Urinary bladder (tissue), 4 donors: ENCODE data around the gene EXOC4. TPM values are rescaled to one million over a fixed set of nuclear protein-coding genes. Genes with fewer than 3 reads are reported as not detected.

Source experiments
- DNase-seq: peaks from one replicate; pipeline ENCODE4 v3.0.0-alpha.2; 2015; ENCODE audit errors: extremely low spot score
- H3K27ac ChIP-seq: one replicate; pipeline ENCODE4 v1.5.1; 2013; ENCODE audit warnings: low read depth, mild to moderate bottlenecking, moderate library complexity
- H3K36me3 ChIP-seq: one replicate; pipeline ENCODE4 v1.6.1; 2013; ENCODE audit warnings: mild to moderate bottlenecking, moderate library complexity; ENCODE audit not compliant: insufficient read depth
- H3K4me1 ChIP-seq: one replicate; pipeline ENCODE4 v1.6.1; 2013; ENCODE audit warnings: mild to moderate bottlenecking, moderate library complexity; ENCODE audit not compliant: insufficient read depth
- H3K4me3 ChIP-seq: one replicate; pipeline ENCODE4 v1.5.1; 2013; ENCODE audit warnings: low read depth, low read length
- WGBS: extraction: QIAGEN DNeasy Blood & Tissue Kit; methylation state at CpG from one replicate; pipeline ENCODE4 v1.1.7; 2013; 5-methylcytosine and 5-hydroxymethylcytosine counted together
- polyA plus RNA-seq: library from polyadenylated mRNA; stranded (reverse); fragments of 200-250 nt; gene quantifications from one replicate; pipeline ENCODE4 v1.2.3, GENCODE V29; 2013
- total RNA-seq: library from RNA; depleted of rRNA; stranded (reverse); fragments of >200 nt; gene quantifications from one replicate; pipeline ENCODE4 v1.2.3, GENCODE V29; 2014
- donor health status: healthy with polysubstance abuse.
- donor health status: healthy.

The EXOC4 gene
- total and polyA plus RNA-seq, 2 donors, result 31.0 to 163 TPM

GRCh38 chr7:133545618-133546017, 292.7 kb downstream of the EXOC4 start:
- no peak for DNase-seq
- 89% methylated on average over 1 of the region's 1 CpG for WGBS
- Histone ChIP-seq H3K4me1 (no peaks in the 10 kb centered on the region), H3K36me3 (no peaks in the 10 kb centered on the region), H3K4me3 (no peak overlapping the region), H3K27ac (no peak overlapping the region)

GRCh38 chr7:133547981-133548380, 295.1 kb downstream of the EXOC4 start:
- no peaks in the 10 kb centered on the region for H3K36me3 ChIP-seq
- no peaks in the 10 kb centered on the region for H3K4me1 ChIP-seq
- no peak overlapping the region for H3K4me3 ChIP-seq
- no peak overlapping the region for H3K27ac ChIP-seq
- 83% methylated on average over 4 of the region's 4 CpGs for WGBS
- DNase-seq, result no peak

- H3K36me3 ChIP-seq, result no peaks in the 10 kb centered on the region
- 78% methylated on average over 1 of the region's 1 CpG for WGBS
- DNase-seq, result no peak
- no peak overlapping the region for H3K4me3 ChIP-seq
- no peak overlapping the region for H3K27ac ChIP-seq
- no peaks in the 10 kb centered on the region for H3K4me1 ChIP-seq
Measured at GRCh38 chr7:133549633-133550032, 296.8 kb downstream of the EXOC4 start.

- H3K27ac ChIP-seq, result no peak overlapping the region
- H3K36me3 ChIP-seq, result no peaks in the 10 kb centered on the region
- no peak overlapping the region for H3K4me3 ChIP-seq
- no peaks in the 10 kb centered on the region for H3K4me1 ChIP-seq
- WGBS, result 90% methylated on average over 3 of the region's 3 CpGs
- DNase-seq, result no peak
Measured at GRCh38 chr7:133550145-133550544, 297.3 kb downstream of the EXOC4 start.

- Histone ChIP-seq H3K36me3 (no peaks in the 10 kb centered on the region), H3K27ac (no peak overlapping the region), H3K4me1 (no peaks in the 10 kb centered on the region), H3K4me3 (no peak overlapping the region)
- 94% methylated on average over 4 of the region's 4 CpGs for WGBS
- DNase-seq, result no peak
Measured at GRCh38 chr7:133550811-133551210, 297.9 kb downstream of the EXOC4 start.

GRCh38 chr7:133551466-133551865, 298.6 kb downstream of the EXOC4 start:
- no peaks in the 10 kb centered on the region for H3K36me3 ChIP-seq
- 89% methylated on average over 4 of the region's 4 CpGs for WGBS

GRCh38 chr7:133552079-133552478, 299.2 kb downstream of the EXOC4 start:
- WGBS, result 96% methylated on average over 1 of the region's 1 CpG

More at GRCh38 chr7:133551466-133551865, 298.6 kb downstream of the EXOC4 start:
- Histone ChIP-seq H3K4me1 (no peaks in the 10 kb centered on the region), H3K4me3 (no peak overlapping the region), H3K27ac (no peak overlapping the region)
- DNase-seq, result no peak

GRCh38 chr7:133554330-133554729, 301.5 kb downstream of the EXOC4 start:
- Histone ChIP-seq H3K4me1 (no peaks in the 10 kb centered on the region), H3K27ac (no peak overlapping the region), H3K36me3 (no peaks in the 10 kb centered on the region), H3K4me3 (no peak overlapping the region)
- WGBS, result 98% methylated on average over 2 of the region's 2 CpGs
- no peak for DNase-seq

More at GRCh38 chr7:133552079-133552478, 299.2 kb downstream of the EXOC4 start:
- no peak for DNase-seq
- H3K36me3 ChIP-seq, result no peaks in the 10 kb centered on the region
- H3K4me1 ChIP-seq, result no peaks in the 10 kb centered on the region
- H3K27ac ChIP-seq, result no peak overlapping the region
- no peak overlapping the region for H3K4me3 ChIP-seq

- H3K4me1 ChIP-seq, result no peaks in the 10 kb centered on the region
- no peak overlapping the region for H3K27ac ChIP-seq
- DNase-seq, result no peak
- no peak overlapping the region for H3K4me3 ChIP-seq
- H3K36me3 ChIP-seq, result no peaks in the 10 kb centered on the region
- WGBS, result 41% methylated on average over 2 of the region's 2 CpGs
Measured at GRCh38 chr7:133556048-133556447, 303.2 kb downstream of the EXOC4 start.

- DNase-seq, result no peak
- no peak overlapping the region for H3K27ac ChIP-seq
- WGBS, result 71% methylated on average over 6 of the region's 6 CpGs
- no peak overlapping the region for H3K4me3 ChIP-seq
- H3K36me3 ChIP-seq, result no peaks in the 10 kb centered on the region
- no peaks in the 10 kb centered on the region for H3K4me1 ChIP-seq
Measured at GRCh38 chr7:133556553-133556952, 303.7 kb downstream of the EXOC4 start.

- H3K27ac ChIP-seq, result no peak overlapping the region
- H3K4me1 ChIP-seq, result no peaks in the 10 kb centered on the region
- H3K4me3 ChIP-seq, result no peak overlapping the region
- 94% methylated on average over 2 of the region's 2 CpGs for WGBS
- DNase-seq, result no peak
- H3K36me3 ChIP-seq, result no peaks in the 10 kb centered on the region
Measured at GRCh38 chr7:133560900-133561299, 308.0 kb downstream of the EXOC4 start.

- 93% methylated on average over 3 of the region's 3 CpGs for WGBS
- no peaks in the 10 kb centered on the region for H3K4me1 ChIP-seq
- H3K36me3 ChIP-seq, result no peaks in the 10 kb centered on the region
- DNase-seq, result no peak
- no peak overlapping the region for H3K27ac ChIP-seq
- no peak overlapping the region for H3K4me3 ChIP-seq
Measured at GRCh38 chr7:133561396-133561795, 308.5 kb downstream of the EXOC4 start.

- H3K4me3 ChIP-seq, result no peak overlapping the region
- no peak for DNase-seq
- H3K4me1 ChIP-seq, result no peaks in the 10 kb centered on the region
- 94% methylated on average over 4 of the region's 4 CpGs for WGBS
- H3K27ac ChIP-seq, result no peak overlapping the region
- no peaks in the 10 kb centered on the region for H3K36me3 ChIP-seq
Measured at GRCh38 chr7:133562621-133563020, 309.7 kb downstream of the EXOC4 start.

- Histone ChIP-seq H3K4me1 (no peaks in the 10 kb centered on the region), H3K27ac (no peak overlapping the region), H3K4me3 (no peak overlapping the region), H3K36me3 (no peaks in the 10 kb centered on the region)
- WGBS, result 86% methylated on average over 5 of the region's 5 CpGs
- no peak for DNase-seq
Measured at GRCh38 chr7:133563251-133563650, 310.4 kb downstream of the EXOC4 start.

- no peak for DNase-seq
- Histone ChIP-seq H3K4me1 (no peaks in the 10 kb centered on the region), H3K36me3 (no peaks in the 10 kb centered on the region), H3K4me3 (no peak overlapping the region), H3K27ac (no peak overlapping the region)
- 99% methylated on average over 2 of the region's 2 CpGs for WGBS
Measured at GRCh38 chr7:133564484-133564883, 311.6 kb downstream of the EXOC4 start.
